Prostate gland (tissue), 2 donors: ENCODE data around the gene STK26.

Source experiments
- CTCF ChIP-seq, 4 experiments: fragments of 200-600 bp in 2 of 4; fragments of 450-650 bp in 2 of 4; sonication (generic) in 2 of 4; IDR thresholded peaks; 1 replicate in 3 of 4; 2 replicates in 1 of 4; pipeline ENCODE4 v1.5.1; 2016 to 2019; ENCODE audit warnings: antibody characterized with exemption in 4 of 4, mild to moderate bottlenecking in 2 of 4, moderate library complexity in 2 of 4
- POLR2A ChIP-seq: fragments of 450-650 bp; IDR thresholded peaks from one replicate; pipeline ENCODE4 v1.6.1; 2016; ENCODE audit warnings: antibody characterized with exemption, mild to moderate bottlenecking

GRCh38 chrX:132004728-132005127 is 18.4 kb upstream of the STK26 start:
- no peak for TF ChIP-seq CTCF (IDR thresholded peaks at IDR 0.05)
- TF ChIP-seq POLR2A: no peak
